GM12892 (cell line): ENCODE results near the gene WLS.

Source experiments
- POLR2A ChIP-seq: IDR thresholded peaks from 2 replicates; pipeline ENCODE4 v1.6.1; 2011; ENCODE audit warnings: low read depth, low read length, control low read depth
- POLR2AphosphoS5 ChIP-seq: IDR thresholded peaks from 2 replicates; pipeline ENCODE4 v1.6.1; 2011; ENCODE audit warnings: low read depth, low read length, control low read depth
- TAF1 ChIP-seq: IDR thresholded peaks from 2 replicates; pipeline ENCODE4 v1.6.1; 2011; ENCODE audit warnings: low read depth, mild to moderate bottlenecking, control low read depth, low read length, borderline replicate concordance

DNA sequence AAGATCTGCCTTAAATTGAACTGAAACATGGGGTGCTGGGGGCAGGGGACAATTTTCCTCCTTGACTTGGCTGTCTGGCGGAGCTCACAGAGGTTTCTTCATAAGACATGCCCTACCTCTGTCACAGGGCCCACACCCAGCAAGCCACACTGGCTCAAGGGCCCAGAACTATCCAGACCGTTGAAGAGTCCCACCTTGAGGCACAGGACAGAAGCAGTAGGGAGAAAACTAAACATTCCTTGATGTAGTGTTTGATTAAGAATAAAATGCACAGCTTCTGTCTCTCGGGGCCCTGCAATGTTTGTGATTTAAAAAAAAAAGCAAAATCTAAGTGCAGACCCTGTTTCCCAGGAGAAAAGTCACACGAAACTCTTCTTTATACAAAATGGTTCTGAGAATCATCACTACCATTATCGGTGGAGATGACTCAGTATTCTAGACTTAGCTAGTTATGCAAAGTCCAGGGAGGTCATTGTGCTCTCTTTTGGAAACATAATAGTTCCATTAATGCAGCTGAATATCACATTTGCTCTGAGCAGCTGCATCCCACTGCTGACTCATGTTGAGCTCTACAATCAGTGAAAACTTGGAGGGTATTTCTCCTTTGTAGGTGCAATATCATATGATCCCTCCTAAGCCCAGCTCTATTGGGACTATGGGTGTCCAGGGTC, 128.3 kb downstream of the WLS start:
- TF ChIP-seq POLR2AphosphoS5, result no peak
- TF ChIP-seq TAF1, result no peak
- no peak for TF ChIP-seq POLR2A
